GM21619 (cell line): Measurements from ENCODE around the gene RRP8.

Source experiments
- ATAC-seq: cut with Tn5 transposase; IDR thresholded peaks from one replicate; pipeline ENCODE4 v1.9.1; 2021; ENCODE audit not compliant: unreplicated experiment

The RRP8 gene

DNA sequence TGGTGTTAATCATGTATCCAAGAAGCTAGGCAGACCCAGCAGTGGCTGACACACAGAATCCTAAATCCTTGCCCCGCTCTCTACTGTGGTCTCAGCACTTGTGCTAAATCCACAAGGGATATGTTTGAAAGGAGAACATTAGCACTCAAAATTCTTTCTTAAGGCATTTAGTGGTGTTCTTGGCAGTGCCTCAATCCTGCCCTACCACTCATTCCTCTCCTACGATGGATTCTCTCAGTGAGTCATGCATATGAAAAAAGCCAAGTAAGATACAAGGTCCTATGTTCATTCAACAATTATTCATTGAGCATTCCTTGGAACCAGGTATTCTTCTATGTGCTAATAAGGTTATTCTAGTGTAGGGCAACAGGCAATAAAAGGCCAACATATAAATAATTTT lies 31.2 kb downstream of the RRP8 start:
- no peak for ATAC-seq

DNA sequence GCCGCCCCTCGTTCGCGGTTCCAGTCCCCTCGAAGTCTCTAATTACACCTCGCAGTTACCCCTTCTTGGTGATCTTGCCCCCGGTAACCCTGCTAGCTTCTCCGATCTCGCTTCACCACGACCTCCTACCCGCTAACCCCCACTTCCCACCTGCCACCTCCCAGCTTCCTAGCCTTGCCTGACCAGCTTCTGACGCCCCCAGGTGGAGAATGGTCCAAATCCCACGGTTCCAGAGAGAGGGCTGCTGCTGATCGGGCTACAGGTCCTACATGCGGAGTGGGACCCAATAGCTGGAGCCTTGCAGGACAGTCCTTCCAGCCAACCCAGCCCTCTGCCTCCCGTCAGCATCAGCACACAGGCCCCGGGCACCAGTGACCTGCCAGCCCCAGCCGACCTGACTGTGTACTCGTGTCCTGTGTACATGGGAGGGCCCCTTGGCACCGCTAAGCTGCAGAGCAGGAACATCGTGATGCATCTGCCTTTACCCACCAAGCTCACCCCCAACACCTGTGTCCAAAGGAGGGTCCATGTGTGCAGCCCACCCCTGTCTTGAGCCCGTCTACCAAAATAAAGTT lies 31.9 kb downstream of the RRP8 start:
- ATAC-seq = no peak

DNA sequence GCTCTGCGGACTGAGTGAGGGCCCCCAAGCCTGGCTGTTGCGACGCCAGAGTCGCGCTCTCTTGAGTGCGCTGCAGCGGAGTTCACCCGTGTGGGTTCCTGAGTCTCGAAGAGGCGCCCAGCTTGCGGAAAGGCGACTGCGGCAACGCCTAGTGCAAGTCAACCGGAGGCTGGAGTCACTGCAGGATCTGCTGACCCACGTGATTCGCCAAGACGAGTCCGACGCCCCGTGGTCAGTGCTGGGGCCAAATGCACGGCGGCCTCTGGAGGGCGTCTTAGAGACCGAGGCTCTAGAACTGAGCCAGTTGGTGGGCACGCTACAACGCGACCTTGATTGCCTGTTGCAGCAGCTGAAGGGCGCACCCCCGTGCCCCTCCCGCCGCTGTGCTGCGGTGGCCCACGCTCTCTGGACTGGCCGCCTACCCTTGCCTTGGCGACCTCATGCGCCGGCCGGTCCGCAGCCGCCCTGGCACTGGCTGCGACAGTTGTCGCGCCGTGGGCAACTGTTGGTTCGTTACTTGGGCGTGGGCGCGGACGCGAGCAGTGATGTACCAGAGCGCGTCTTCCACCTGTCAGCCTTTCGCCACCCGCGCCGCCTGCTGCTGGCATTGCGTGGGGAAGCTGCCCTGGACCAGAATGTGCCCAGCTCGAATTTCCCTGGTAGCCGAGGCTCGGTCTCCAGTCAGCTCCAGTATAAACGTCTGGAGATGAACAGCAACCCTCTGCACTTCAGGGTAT lies 32.6 kb downstream of the RRP8 start:
- ATAC-seq = no peak

DNA sequence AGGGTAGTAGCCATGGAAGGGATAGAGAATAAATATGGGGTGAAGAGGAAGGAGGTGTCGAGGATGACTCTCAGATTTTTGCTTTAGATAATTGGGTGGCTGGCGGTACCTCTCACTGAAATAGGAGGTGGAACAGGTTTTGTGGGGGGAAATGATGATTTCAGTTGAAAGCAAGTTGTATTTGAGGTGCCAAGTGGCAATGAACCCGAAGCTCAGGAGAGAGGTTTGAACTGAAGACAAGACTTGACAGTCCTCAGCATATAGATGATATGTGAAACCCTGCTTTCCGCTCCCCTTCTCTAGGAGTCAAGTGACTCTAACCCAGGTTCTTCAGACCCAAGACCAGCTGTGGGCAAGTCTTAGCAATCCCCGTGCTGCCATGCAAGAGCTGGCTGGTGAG lies 33.7 kb downstream of the RRP8 start:
- ATAC-seq = no peak

DNA sequence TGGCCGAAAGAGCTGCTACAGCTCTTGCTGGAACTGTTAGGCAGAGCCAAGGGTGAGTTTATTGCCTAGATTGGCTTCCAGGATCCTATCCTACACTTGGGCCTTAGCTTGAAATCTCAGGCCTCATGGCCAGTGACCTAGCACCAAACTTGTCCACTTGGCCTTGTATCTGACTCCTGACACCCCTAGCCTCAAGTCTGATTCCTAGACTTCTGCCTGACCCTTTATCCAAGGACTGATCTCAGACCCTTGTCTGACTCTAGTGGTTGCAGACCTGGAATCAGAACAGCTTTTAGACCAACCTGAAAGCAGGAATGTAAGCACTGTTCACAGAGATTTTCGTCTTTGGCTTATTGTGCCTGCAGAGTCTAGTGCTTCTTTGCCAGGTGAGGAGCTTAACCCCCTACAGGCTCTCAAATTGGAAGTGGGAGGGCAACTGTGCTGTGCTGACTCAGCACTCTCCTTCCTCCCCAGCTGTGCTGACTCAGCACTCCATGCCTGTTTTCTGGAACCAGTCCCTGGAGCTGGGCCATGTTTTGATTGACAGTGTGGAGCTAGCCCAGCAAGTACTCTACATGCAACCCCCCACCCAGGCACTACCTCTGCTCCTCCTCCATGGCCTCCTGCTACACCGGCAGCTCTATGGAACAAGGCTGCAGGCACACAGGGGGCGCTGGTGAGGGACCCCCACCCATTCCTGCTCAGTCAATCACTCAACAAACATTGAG lies 35.1 kb downstream of the RRP8 start:
- ATAC-seq = no peak

DNA sequence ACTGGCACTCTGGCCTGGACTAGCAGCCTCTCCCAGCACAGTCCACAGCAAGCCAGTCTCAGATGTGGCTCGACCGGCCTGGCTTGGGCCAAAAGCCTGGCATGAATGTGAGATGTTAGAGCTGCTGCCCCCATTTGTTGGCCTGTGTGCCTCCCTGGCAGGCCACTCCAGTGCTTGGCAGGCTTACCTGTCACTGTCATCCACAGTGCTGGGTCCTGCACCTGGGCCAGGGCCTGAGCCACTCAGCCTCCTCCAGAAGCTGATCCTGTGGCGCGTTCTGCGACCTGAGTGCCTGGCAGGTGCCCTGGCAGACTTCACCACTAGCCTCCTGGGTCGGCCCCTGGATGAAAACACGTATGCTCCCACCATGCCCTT lies 36.1 kb downstream of the RRP8 start:
- ATAC-seq = no peak

DNA sequence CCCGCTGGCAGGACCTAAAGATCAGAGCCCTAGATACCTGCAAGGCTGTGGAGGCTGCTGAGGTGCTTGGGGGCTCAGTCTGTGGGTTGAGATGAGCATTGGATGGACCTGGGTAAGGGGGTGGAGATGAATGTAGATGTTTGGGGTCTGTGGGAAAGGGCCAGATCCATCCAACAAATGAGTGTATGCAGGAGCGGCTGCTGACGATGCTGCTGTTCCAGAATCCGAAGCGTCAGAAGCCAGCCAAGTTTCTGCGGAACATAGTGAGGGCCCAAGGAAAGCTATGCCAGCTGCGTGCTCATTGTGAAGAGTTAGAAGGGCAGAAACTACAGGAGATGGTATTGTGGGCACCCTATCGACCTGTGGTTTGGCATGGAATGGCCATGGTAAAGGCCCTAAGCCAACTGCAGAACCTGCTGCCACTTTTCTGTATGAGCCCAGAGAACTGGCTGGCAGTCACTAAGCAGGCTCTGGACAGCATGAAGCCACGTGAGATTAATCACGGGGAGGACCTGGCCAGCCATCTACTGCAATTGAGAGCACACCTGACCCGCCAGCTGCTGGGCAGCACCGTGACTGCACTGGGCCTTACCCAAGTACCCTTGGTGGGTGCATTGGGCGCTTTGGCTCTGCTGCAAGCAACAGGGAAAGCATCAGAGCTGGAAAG lies 36.6 kb downstream of the RRP8 start:
- ATAC-seq = no peak

DNA sequence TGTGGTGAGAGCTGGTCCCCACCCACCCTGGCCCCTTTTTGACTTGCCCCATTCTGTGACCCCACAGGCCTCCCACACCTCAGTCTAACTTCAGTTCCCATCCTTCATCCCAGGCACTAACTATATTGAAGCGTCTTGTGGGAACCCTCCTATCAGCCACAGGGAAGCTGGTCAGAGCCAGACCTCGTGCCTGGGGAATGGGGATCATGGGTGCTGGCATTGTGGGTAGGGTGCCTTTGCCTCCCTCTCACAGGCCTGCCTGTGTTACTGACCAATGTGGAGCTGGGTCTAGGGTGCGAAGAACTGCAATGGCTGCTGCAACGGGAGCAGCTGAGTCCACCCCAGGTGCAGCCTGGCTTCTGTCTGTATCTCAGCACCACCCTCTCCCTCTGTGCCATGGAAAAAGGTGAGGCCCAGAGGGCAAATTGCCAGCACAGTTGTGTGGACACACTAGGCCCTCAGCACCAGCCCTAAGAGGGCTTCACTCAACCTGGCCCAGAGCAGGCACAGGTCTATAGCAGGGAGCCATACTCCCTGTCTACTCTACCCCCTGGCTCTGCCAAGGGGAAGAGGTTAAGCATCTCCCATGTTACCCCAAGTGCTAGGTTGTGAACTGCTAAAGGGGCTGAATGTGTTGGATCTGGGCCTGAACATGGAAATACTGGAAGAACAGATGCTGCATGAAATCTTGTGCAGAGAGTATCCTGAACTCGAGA lies 37.3 kb downstream of the RRP8 start:
- no peak for ATAC-seq

DNA sequence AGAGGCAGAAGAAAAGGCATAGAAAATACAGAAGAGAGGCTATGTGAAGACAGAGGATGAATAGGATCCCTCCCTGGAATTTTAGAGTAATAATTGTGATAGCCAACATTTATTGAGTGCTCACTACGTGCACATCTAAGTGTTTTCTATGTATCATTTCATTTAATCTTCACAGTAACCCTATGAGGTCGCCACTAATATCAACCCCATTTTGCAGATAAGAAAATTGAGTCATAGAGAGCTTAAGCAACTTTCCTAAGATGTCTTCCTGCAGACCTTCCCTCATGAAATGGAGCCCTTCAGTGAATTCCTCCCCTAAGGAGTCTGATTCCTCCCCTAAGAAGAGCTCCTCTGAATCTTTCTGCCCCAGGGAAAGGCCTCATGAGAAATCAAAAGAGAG lies 38.1 kb downstream of the RRP8 start:
- ATAC-seq = no peak

DNA sequence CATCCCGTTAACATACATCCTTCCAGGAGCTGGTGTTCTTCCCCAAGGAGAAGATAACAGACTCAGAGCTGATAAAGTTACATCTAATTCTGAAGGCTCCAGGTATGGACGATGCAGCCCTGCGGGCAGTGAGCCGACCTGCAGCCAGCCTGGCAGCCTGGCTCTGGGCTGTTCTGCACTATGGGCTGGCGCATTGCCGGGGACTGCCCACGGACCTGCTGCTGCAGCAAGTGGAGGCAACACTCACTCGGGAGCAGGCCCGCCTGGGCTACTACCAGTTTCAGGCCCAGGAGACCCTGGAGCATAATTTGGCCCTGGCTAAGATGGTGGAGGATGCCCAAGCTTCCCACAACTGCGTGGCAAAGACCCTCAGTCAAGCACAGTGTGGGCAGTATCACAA lies 39.7 kb downstream of the RRP8 start:
- ATAC-seq = no peak

DNA sequence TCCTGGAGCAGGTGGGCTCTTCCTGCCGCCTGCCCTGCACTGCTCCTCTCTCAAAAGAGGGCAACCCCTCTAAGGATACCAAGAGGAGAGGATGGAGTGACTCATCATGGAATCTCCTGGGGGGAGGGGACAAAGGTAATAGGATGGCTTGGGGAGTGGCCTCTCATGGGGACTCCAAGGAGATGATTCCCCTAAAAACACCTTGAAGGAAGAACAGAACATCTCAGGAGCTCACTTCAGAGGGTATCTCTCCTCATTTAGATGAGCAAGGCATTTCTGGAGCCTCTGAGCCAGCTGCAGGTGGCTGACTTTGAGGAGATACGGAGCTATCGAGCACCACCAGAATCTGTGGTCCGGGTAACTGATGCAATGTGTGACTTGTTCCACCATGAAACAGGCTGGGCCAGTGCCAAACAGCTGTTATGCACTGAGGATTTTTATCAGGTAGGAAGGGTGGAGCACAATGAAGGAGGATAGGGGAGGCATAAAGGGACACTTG lies 40.2 kb downstream of the RRP8 start:
- no peak for ATAC-seq

DNA sequence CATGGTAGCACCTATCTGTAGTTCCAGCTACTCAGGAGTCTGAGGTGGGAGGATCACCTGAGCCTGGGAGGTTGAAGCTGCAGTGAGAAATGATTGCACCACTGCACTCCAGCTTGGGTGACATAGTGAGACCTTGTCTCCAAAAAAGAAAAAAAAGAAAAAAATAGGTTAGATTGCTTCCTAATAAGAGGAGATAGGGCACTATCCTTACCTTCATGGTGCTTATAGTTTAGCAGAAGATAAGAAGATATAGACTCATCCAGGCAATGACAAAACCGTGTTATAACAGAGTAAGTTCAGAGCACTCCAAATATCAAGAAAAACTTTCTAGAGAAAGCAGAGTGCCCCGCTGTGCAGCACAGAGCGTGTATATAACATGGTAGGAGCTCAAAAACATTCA lies 42.1 kb downstream of the RRP8 start:
- no peak for ATAC-seq

DNA sequence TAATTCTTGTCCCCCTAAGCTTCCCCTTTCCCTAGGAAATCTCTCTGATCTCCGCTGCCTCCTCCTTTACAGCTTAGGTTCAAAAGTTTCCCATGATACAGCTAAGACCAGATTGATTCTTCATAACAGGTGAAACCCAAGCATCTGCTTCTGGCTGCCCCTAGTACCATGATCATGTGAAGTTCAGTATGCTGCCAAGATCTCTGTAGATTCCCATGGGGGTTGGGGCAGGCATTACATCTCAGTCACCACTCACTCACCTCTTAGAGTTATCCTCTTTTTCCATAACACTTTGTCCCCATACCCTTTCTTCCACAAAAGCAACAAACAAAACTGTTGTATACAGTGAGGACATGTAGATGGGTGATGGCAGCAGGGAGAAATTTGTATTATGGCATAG lies 44.0 kb downstream of the RRP8 start:
- no peak for ATAC-seq

DNA sequence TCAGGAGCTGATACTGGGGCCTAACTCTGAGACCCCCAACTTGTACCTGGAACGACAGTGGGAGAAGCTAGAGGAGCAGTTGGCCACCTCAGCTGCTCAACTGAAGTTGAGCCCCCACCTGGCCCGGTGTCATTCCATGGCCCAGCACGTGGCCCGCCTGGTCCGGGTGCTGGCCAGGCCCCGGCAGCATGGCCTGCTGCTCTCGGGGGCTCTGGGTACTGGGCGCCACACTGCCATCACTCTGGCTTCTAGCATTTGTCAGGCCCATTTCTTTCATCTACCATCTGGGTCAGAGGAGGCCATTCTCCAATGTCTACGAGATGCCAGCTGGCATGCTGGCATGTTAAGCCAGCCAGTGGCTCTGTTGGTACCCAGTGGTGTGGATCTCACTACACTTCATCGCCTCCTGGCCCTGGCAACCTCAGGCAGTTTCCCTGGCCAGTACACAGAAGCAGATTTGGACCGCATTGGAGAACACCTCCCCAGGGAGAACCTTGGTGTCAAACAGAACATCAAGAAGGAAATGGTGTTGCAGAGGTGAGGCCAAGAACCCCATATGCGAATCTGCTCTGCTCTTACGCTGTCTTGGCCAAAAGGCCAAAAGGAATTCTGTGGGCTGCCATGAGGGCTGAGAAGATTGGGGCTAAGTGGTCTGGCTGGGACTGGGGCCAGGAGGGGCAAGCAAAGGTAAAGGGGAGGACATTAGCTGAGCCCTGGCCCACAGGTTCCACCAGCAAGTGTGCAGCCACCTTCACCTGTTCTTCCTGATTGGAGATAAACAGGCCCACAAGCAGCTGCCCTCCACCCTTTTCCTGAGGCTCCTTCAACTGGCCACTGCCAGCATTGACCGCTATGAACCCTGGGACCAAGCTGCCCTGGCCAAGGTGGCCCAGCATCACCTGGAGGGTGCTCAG lies 45.4 kb downstream of the RRP8 start:
- no peak for ATAC-seq

DNA sequence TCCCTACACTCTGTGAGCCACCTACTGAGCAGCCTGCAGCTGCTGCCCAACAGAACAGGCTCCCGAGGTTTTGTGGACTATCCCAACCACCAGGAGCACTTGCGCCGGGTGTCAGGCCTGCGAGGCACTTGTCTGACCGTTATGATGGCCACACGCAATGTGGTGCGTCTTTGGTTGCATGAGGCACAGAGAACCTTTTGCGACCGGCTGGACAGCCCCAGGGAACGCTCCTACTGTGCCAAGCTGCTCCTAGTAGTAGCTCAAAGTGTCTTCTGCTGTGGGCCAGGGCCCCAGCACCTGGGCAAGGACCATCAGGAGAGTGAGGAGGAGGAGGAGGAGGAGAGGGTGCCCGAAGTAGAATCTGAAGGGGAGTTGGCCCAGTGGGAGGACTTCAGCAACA lies 46.4 kb downstream of the RRP8 start:
- no peak for ATAC-seq

DNA sequence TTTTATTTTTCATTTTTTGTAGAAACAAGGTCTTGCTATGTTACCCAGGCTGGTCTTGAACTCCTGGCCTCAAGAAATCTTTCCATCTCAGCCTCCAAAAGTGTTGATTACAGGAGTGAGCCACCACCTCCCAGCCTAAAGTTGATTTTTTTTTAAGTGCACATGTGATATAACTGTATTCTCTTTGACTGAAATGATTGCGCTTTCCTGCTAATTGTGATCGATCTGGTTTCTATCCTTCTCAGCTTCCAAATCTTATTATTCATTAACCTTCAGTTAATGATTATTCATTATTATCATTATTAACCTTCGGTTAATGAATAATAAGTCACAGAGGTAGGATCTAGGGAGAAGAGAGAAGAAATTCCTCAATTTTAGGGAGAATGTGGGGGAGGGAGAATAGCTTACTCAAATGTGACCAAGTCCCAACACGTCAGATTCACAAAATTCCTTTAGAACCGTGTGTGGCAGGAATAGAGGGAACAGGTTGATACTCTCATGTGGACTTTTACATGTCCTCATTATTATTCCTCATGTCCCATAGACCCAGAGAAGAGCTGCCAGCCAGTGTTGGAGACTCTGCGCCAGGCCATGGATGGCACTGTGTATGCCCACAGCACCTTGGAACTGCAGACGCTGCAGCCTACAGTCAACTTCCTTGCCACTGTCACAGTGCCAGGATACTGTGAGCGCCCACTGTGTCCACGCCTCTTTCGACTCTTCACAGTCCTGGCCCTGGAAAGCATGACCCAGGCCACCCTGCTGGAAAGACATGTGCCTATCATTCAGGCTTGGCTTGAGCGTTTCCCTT lies 47.1 kb downstream of the RRP8 start:
- ATAC-seq = no peak

DNA sequence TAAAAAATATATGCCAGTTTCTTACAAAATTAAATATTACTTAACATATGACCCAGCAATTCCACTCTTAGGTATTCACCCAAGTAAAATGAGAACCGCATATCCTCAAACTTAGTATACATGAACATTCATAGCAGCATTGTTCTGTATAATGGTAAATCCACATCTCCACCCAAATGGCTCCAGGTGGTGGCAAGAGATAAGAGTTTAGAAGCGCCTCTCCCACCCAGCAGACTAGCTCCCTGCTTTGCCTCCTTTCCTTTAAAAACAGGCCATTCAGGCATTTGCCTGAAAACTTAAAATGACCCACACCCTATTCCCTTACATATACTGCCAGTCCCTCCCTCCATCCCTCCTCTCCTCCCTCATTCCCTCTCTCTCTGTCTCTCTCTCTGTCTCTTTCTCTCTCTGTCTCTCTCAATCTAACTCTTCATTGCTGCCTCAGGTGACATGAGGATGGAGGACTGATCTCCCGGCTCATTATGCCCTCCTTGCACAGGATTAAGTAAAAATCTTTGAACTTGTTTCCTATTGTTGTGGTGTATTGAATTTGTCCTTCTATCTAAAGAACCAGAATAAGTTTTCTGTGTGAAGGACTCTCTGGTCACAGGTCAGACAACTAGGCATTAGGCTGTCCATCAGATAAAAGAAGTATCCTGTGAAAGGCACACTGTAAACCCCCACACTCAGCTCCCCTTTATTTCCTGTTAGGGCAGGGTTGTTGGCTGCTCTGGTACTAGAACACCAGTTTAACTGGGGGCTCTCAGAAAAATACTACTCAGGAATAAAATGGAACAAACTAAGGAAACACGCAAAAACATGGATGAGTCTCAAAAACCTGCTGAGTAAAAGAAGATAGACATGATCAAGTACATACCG lies 48.3 kb downstream of the RRP8 start:
- no peak for ATAC-seq

DNA sequence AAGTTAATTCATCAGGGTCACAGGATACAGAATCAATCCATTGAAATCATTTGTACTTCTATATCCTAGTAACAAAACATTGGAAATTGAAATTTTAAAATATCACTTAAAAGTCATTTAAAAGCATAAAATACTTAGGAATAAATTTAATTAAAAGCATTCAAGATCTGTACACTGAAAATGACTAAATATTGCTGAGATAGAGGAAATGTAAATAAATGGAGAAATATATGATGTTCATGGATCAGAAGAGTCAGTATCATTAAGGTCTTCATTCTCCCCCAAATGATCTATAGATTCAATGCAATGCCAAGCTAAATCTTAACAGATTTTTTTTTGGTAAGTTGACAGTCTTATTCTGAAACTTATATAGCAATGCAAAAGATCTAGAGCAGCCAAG lies 49.8 kb downstream of the RRP8 start:
- ATAC-seq = no peak
